ENCODE data around the gene PLLP. TPM values are rescaled to one million over a fixed set of nuclear protein-coding genes. Genes with fewer than 3 reads are reported as not detected.

Gene PLLP
- total RNA-seq, 1 experiment from 2014 or later, result 3.1 TPM

GRCh38 chr16:57331355-57331754 lies 46.9 kb upstream of the PLLP start:
- H3K4me1 ChIP-seq (ENCODE audit: control insufficient read depth in 1 of 2, insufficient read depth in 2 of 2, low read length in 2 of 2), result no peaks in the 10 kb centered on the region
- H4K20me1 ChIP-seq (ENCODE audit: insufficient read depth), result no peaks in the 10 kb centered on the region
- no peaks in the 10 kb centered on the region for H3K79me2 ChIP-seq (ENCODE audit: insufficient read depth, low read length)
- no peak overlapping the region for H3K27ac ChIP-seq (ENCODE audit: low read depth, low read length)
- no peaks in the 10 kb centered on the region for H3K27me3 ChIP-seq (ENCODE audit: insufficient read depth, low read length)
- H2AFZ ChIP-seq (ENCODE audit: low read depth, low read length, poor library complexity, severe bottlenecking), result no peak overlapping the region
- ChIA-PET RAD21 (ENCODE audit: low non-redundant PET in 1 of 2, low total read pairs in 2 of 2, uncharacterized antibody in 2 of 2, unreplicated experiment in 2 of 2) (no interaction called here), POLR2A (no interaction called here), CTCF (no interaction called here)
- no peak for DNase-seq (ENCODE audit: low read depth, low spot score)
- no peak for TF ChIP-seq JUND (IDR thresholded peaks at IDR 0.05)
- TF ChIP-seq RAD21 (IDR thresholded peaks at IDR 0.05; ENCODE audit: low read depth), result no peak
- no peak for TF ChIP-seq POLR2AphosphoS5 (IDR thresholded peaks at IDR 0.05; ENCODE audit: low read depth, low read length)
- TF ChIP-seq, protein P1, sequence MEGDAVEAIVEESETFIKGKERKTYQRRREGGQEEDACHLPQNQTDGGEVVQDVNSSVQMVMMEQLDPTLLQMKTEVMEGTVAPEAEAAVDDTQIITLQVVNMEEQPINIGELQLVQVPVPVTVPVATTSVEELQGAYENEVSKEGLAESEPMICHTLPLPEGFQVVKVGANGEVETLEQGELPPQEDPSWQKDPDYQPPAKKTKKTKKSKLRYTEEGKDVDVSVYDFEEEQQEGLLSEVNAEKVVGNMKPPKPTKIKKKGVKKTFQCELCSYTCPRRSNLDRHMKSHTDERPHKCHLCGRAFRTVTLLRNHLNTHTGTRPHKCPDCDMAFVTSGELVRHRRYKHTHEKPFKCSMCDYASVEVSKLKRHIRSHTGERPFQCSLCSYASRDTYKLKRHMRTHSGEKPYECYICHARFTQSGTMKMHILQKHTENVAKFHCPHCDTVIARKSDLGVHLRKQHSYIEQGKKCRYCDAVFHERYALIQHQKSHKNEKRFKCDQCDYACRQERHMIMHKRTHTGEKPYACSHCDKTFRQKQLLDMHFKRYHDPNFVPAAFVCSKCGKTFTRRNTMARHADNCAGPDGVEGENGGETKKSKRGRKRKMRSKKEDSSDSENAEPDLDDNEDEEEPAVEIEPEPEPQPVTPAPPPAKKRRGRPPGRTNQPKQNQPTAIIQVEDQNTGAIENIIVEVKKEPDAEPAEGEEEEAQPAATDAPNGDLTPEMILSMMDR (IDR thresholded peaks at IDR 0.05 in 2 of 3, conservative IDR thresholded peaks at IDR 0.05 in 1 of 3; ENCODE audit: borderline replicate concordance in 1 of 3, insufficient read depth in 1 of 3, low read depth in 2 of 3, low read length in 2 of 3), result no peak
- TF ChIP-seq FOSL1 (IDR thresholded peaks at IDR 0.05; ENCODE audit: low read depth), result no peak
- no peak for TF ChIP-seq CEBPB (IDR thresholded peaks at IDR 0.05; ENCODE audit: low read depth)
- no peak for TF ChIP-seq TCF7L2 (IDR thresholded peaks at IDR 0.05; ENCODE audit: borderline replicate concordance, extremely low read depth, insufficient read depth, insufficient read length)
- no peak for TF ChIP-seq ATF3 (IDR thresholded peaks at IDR 0.05)
- TF ChIP-seq ELF1 (IDR thresholded peaks at IDR 0.05; ENCODE audit: borderline replicate concordance, low read depth), result no peak
- TF ChIP-seq SRF (IDR thresholded peaks at IDR 0.05; ENCODE audit: low read depth), result no peak
- no peak for TF ChIP-seq CBX3 (IDR thresholded peaks at IDR 0.05; ENCODE audit: low read depth)
- no peak for TF ChIP-seq SP1 (IDR thresholded peaks at IDR 0.05; ENCODE audit: low read depth)
- TF ChIP-seq POLR2A (IDR thresholded peaks at IDR 0.05; ENCODE audit: borderline replicate concordance, extremely low read depth, insufficient read depth, insufficient read length), result no peak
- TF ChIP-seq YY1 (IDR thresholded peaks at IDR 0.05; ENCODE audit: extremely low read depth, insufficient replicate concordance, low read depth, low read length), result no peak
- TF ChIP-seq SIN3A (IDR thresholded peaks at IDR 0.05; ENCODE audit: low read depth), result no peak
- TF ChIP-seq ZNF274 (IDR thresholded peaks at IDR 0.05; ENCODE audit: low read depth, low read length), result no peak
- no peak for TF ChIP-seq ZBTB33 (IDR thresholded peaks at IDR 0.05; ENCODE audit: extremely low read depth, insufficient replicate concordance, low read length)
- H3K4me2 ChIP-seq (ENCODE audit: low read length), result no peak overlapping the region
- BruUV-seq (replicated peaks), result no TSS peak
- H3K9ac ChIP-seq (ENCODE audit: low read length), result no peak overlapping the region
- H3K9me3 ChIP-seq (ENCODE audit: control insufficient read depth in 1 of 2, insufficient read depth in 1 of 2, low read depth in 1 of 2, low read length in 2 of 2), result no peaks in the 10 kb centered on the region
- no peak overlapping the region for H3K4me3 ChIP-seq (replicated peaks in 1 of 2; ENCODE audit: low read depth in 1 of 2, low read length in 2 of 2)
- intact Hi-C loops (cut with micrococcal nuclease), result no loop called here
- no peak for ATAC-seq
- H3K36me3 ChIP-seq (ENCODE audit: control insufficient read depth in 1 of 2, insufficient read depth in 2 of 2, low read length in 2 of 2), result no peaks in the 10 kb centered on the region
- no peaks in the 10 kb centered on the region for H3K9me2 ChIP-seq (ENCODE audit: insufficient read depth)
